Measurements from ENCODE around the gene RHOV. TPM values are rescaled to one million over a fixed set of nuclear protein-coding genes. Genes with fewer than 3 reads are reported as not detected.

Gene RHOV
- total RNA-seq, 1 experiment from 2014 or later, result 4.2 TPM

GRCh38 chr15:40891810-40892446, 17.9 kb upstream of the RHOV start:
- H3K36me3 ChIP-seq (ENCODE audit: control insufficient read depth, insufficient read depth, low read length), result no peaks in the 10 kb centered on the region; the same call in 1 of the 2 replicates
- H3K9me3 ChIP-seq (ENCODE audit: control insufficient read depth, insufficient read depth, low read depth, low read length), result no peaks in the 10 kb centered on the region
- ATAC-seq, result peak; percentile 42
- CTCF ChIA-PET, result interaction anchor here (0.5 to 4.3 kb wide), 14 partner anchors 11 to 145 kb away, joined by 3 to 74 read pairs (median 4); partner anchors contain the start of genes DNAJC17, GCHFR and ZFYVE19
- no peaks in the 10 kb centered on the region for H3K27me3 ChIP-seq (ENCODE audit: control insufficient read depth, insufficient read depth, low read length)
- no TSS peak for BruUV-seq (replicated peaks)
- no peak for TF ChIP-seq POLR2AphosphoS5 (IDR thresholded peaks at IDR 0.05; ENCODE audit: low read depth, low read length)
- no peak for TF ChIP-seq SIN3A (IDR thresholded peaks at IDR 0.05; ENCODE audit: borderline replicate concordance, insufficient read depth, low read depth, low read length)
- no peak for TF ChIP-seq TCF7L2 (IDR thresholded peaks at IDR 0.05; ENCODE audit: low read depth, low read length)
- peak; percentile 93 for TF ChIP-seq CTCF (IDR thresholded peaks at IDR 0.05)
- in situ Hi-C loops (cut with HindIII; ENCODE audit: low pct_unique_long_range_greater_than_20kb, low sequenced_read_pairs) (no loop called here), intact Hi-C loops (cut with micrococcal nuclease; ENCODE audit: unreplicated experiment) (loop anchor here (2.0 kb wide), 1 partner anchor 33 kb away; no protein-coding TSS in a partner anchor)
- H3K27ac ChIP-seq (ENCODE audit: low read length), result no peak overlapping the region
- H3K4me3 ChIP-seq (ENCODE audit: low read depth in 2 of 2, low read length in 2 of 2), result no peak overlapping the region
- H3K4me1 ChIP-seq (ENCODE audit: control insufficient read depth, insufficient read depth, low read length), result peaks cover 9% of the 10 kb centered on the region
- POLR2A ChIA-PET, result interaction anchor here (0.5 kb wide), 3 partner anchors 57 to 302 kb away, joined by 4 to 10 read pairs (median 6); no protein-coding TSS in a partner anchor
- no peak for DNase-seq (ENCODE audit: low read depth, low spot score)

GRCh38 chr15:40891138-40891537, 17.1 kb upstream of the RHOV start:
- Histone ChIP-seq H3K4me3 (ENCODE audit: low read depth in 2 of 2, low read length in 2 of 2) (no peak overlapping the region), H3K9me3 (ENCODE audit: control insufficient read depth, insufficient read depth, low read depth, low read length) (no peaks in the 10 kb centered on the region), H3K36me3 (ENCODE audit: control insufficient read depth, insufficient read depth, low read length) (no peaks in the 10 kb centered on the region; the same call in 1 of the 2 replicates), H3K27ac (ENCODE audit: low read length) (no peak overlapping the region), H3K27me3 (ENCODE audit: control insufficient read depth, insufficient read depth, low read length) (no peaks in the 10 kb centered on the region), H3K4me1 (ENCODE audit: control insufficient read depth, insufficient read depth, low read length) (peaks cover 9% of the 10 kb centered on the region)
- intact Hi-C loops (cut with micrococcal nuclease; ENCODE audit: unreplicated experiment) (no loop called here), in situ Hi-C loops (cut with HindIII; ENCODE audit: low pct_unique_long_range_greater_than_20kb, low sequenced_read_pairs) (no loop called here)
- DNase-seq (ENCODE audit: low read depth, low spot score) (no peak), ATAC-seq (no peak)
- ChIA-PET POLR2A (no interaction called here), CTCF (interaction anchor here (1.3 to 4.3 kb wide), 4 partner anchors 18 to 127 kb away, joined by 4 to 74 read pairs (median 4); partner anchors contain the start of gene GCHFR)
- TF ChIP-seq CTCF (IDR thresholded peaks at IDR 0.05) (no peak), REST (IDR thresholded peaks at IDR 0.05; ENCODE audit: insufficient read depth in 1 of 2, low read depth in 2 of 2, low read length in 1 of 2) (no peak), SIN3A (IDR thresholded peaks at IDR 0.05; ENCODE audit: borderline replicate concordance, insufficient read depth, low read depth, low read length) (no peak), POLR2AphosphoS5 (IDR thresholded peaks at IDR 0.05; ENCODE audit: low read depth, low read length) (no peak)
- no TSS peak for BruUV-seq (replicated peaks)
